HL-60 (cell line): ENCODE data around the gene SNTG2.
"Not testable (repeated sequence)": the region's sequence is repeated elsewhere in the genome, so short reads cannot be mapped to it uniquely, and the experiment has no call there.

Experiments
- DNase-seq, 2 experiments: peaks; one replicate each; pipeline ENCODE4 v3.0.0-alpha.2; 2010 to 2020; ENCODE audit warnings: low read depth in 1 of 2, low spot score in 1 of 2
- H3K27ac ChIP-seq: fragments of 250-450 bp; sonication (Bioruptor Pico); replicated peaks from 2 replicates; pipeline ENCODE4 v1.5.1; 2020; ENCODE audit warnings: mild to moderate bottlenecking, moderate library complexity
- H3K27me3 ChIP-seq: fragments of 250-450 bp; sonication (Bioruptor Pico); 2 replicates; pipeline ENCODE4 v1.5.1; 2021; ENCODE audit warnings: mild to moderate bottlenecking, moderate library complexity; ENCODE audit not compliant: insufficient read depth, poor library complexity, severe bottlenecking
- H3K4me3 ChIP-seq: replicated peaks from 2 replicates; pipeline ENCODE4 v1.5.1; 2011; ENCODE audit warnings: mild to moderate bottlenecking, control low read depth, low read length; ENCODE audit not compliant: insufficient read depth
- CTCF ChIP-seq: IDR thresholded peaks from one replicate; pipeline ENCODE4 v1.5.1; 2011; ENCODE audit warnings: low read length, control low read depth, inconsistent platforms; ENCODE audit not compliant: insufficient read depth
- GABPA ChIP-seq: IDR thresholded peaks from 2 replicates; pipeline ENCODE4 v1.6.1; 2012; ENCODE audit warnings: low read depth
- POLR2AphosphoS5 ChIP-seq: IDR thresholded peaks from 2 replicates; pipeline ENCODE4 v1.6.1; 2012; ENCODE audit warnings: low read depth
- REST ChIP-seq: IDR thresholded peaks from 2 replicates; pipeline ENCODE4 v1.6.1; 2012; ENCODE audit warnings: low read depth; ENCODE audit not compliant: insufficient replicate concordance
- SPI1 ChIP-seq: IDR thresholded peaks from 2 replicates; pipeline ENCODE4 v1.6.1; 2012; ENCODE audit warnings: low read depth, mild to moderate bottlenecking, borderline replicate concordance

Gene SNTG2

GRCh38 chr2:1101982-1102590 lies 151.4 kb downstream of the SNTG2 start:
- no peak for DNase-seq
- Histone ChIP-seq H3K27me3 (no peaks in the 10 kb centered on the region), H3K27ac (no peak overlapping the region), H3K4me3 (no peak overlapping the region)
- TF ChIP-seq SPI1 (no peak), GABPA (no peak), REST (no peak), POLR2AphosphoS5 (no peak), CTCF (no peak)

- DNase-seq = no peak
- no peak for TF ChIP-seq SPI1
- no peak for TF ChIP-seq POLR2AphosphoS5
- TF ChIP-seq CTCF = no peak
- TF ChIP-seq GABPA = no peak
- no peak for TF ChIP-seq REST
Measured at GRCh38 chr2:1104364-1104763, 153.7 kb downstream of the SNTG2 start.

GRCh38 chr2:1106344-1106743 lies 155.7 kb downstream of the SNTG2 start:
- not testable (repeated sequence) for DNase-seq, H3K27me3 ChIP-seq, H3K27ac ChIP-seq, H3K4me3 ChIP-seq

More at GRCh38 chr2:1104364-1104763, 153.7 kb downstream of the SNTG2 start:
- H3K27ac ChIP-seq = no peak overlapping the region
- H3K4me3 ChIP-seq = no peak overlapping the region
- H3K27me3 ChIP-seq = no peaks in the 10 kb centered on the region

GRCh38 chr2:1115843-1116539 lies 165.3 kb downstream of the SNTG2 start:
- TF ChIP-seq GABPA (no peak), POLR2AphosphoS5 (no peak), SPI1 (no peak), REST (no peak), CTCF (no peak)
- Histone ChIP-seq H3K27me3 (no peaks in the 10 kb centered on the region), H3K4me3 (no peak overlapping the region), H3K27ac (no peak overlapping the region)
- DNase-seq = no peak
